Fibroblast of lung (primary cell): ENCODE measurements around the gene LAMTOR5.

ENCODE experiments used
- CTCF ChIP-seq, 2 donors: IDR thresholded peaks in 1 of 2; conservative IDR thresholded peaks in 1 of 2; 1 replicate in 1 of 2; 2 replicates in 1 of 2; pipeline ENCODE4 v1.5.1; 2011 to 2012; ENCODE audit warnings: low read length in 2 of 2, control low read depth in 1 of 2, inconsistent platforms in 1 of 2, low read depth in 1 of 2, mild to moderate bottlenecking in 1 of 2
- EZH2 ChIP-seq: IDR thresholded peaks from 2 replicates; pipeline ENCODE4 v1.5.1; 2012; ENCODE audit warnings: low read length, control low read depth, mild to moderate bottlenecking; ENCODE audit errors: missing control alignments

GRCh38 chr1:110425612-110426152, 18.2 kb upstream of the LAMTOR5 start:
- TF ChIP-seq CTCF (conservative IDR thresholded peaks at IDR 0.05 in 1 of 2, IDR thresholded peaks at IDR 0.05 in 1 of 2; ENCODE audit: low read depth in 1 of 2, low read length in 2 of 2): no peak
- TF ChIP-seq EZH2: no peak
